ENCODE data around the gene LAMA2. TPM values are rescaled to one million over a fixed set of nuclear protein-coding genes. Genes with fewer than 3 reads are reported as not detected.

LAMA2 gene
- total and polyA plus RNA-seq, 2 of the 8 experiments (the other 6 are each of a cell fraction or from before 2014, with no cell fraction given), result 1.3 to 3.8 TPM

GRCh38 chr6:129022011-129022553, 139.1 kb downstream of the LAMA2 start:
- H2AFZ ChIP-seq (ENCODE audit: low read length), result no peak overlapping the region
- H2BK5ac ChIP-seq (ENCODE audit: low read depth, low read length), result no peak overlapping the region
- CTCF ChIA-PET (ENCODE audit: partially characterized antibody), result no interaction called here
- no peak overlapping the region for H2AK5ac ChIP-seq (ENCODE audit: low read depth, low read length)
- no peaks in the 10 kb centered on the region for H3K9me3 ChIP-seq (ENCODE audit: insufficient read depth in 2 of 2, low read depth in 1 of 2, low read length in 1 of 2)
- no peak overlapping the region for H4K91ac ChIP-seq (replicated peaks; ENCODE audit: insufficient read length, low read length)
- no peak overlapping the region for H3K56ac ChIP-seq (replicated peaks; ENCODE audit: insufficient read length, low read depth, low read length)
- no peak overlapping the region for H2BK20ac ChIP-seq (ENCODE audit: low read length)
- no peak overlapping the region for H3K27ac ChIP-seq (ENCODE audit: low read depth, low read length)
- H3K14ac ChIP-seq (ENCODE audit: insufficient read length), result no peak overlapping the region
- no peak overlapping the region for H3K4ac ChIP-seq (replicated peaks; ENCODE audit: insufficient read length, low read depth, low read length)
- DNase-seq (ENCODE audit: low read depth in 1 of 2, low spot score in 2 of 2) (no peak), FAIRE-seq (no peak)
- no peak overlapping the region for H3K4me2 ChIP-seq (ENCODE audit: insufficient read depth in 1 of 2, low read depth in 2 of 2, low read length in 2 of 2)
- no peak overlapping the region for H4K8ac ChIP-seq (ENCODE audit: extremely low read depth, insufficient read depth, low read length)
- peaks cover 1% of the 10 kb centered on the region; the same call in 1 of the 2 replicates for H3K23me2 ChIP-seq (ENCODE audit: low read depth, low read length)
- no peaks in the 10 kb centered on the region for H3K27me3 ChIP-seq (replicated peaks in 1 of 4; ENCODE audit: control insufficient read depth in 3 of 4, extremely low read depth in 1 of 4, insufficient read depth in 3 of 4, low read length in 3 of 4)
- H3K9ac ChIP-seq (replicated peaks in 1 of 4; ENCODE audit: extremely low read depth in 1 of 4, low read depth in 3 of 4, low read length in 3 of 4), result no peak overlapping the region
- H4K20me1 ChIP-seq (replicated peaks in 1 of 2; ENCODE audit: control insufficient read depth in 1 of 2, insufficient read depth in 2 of 2, low read length in 2 of 2), result no peaks in the 10 kb centered on the region
- no peak overlapping the region for H2BK15ac ChIP-seq (ENCODE audit: low read length)
- H3K79me2 ChIP-seq (ENCODE audit: control insufficient read depth in 1 of 2, insufficient read depth in 2 of 2, low read length in 2 of 2), result no peaks in the 10 kb centered on the region
- POLR2A ChIA-PET (ENCODE audit: partially characterized antibody), result no interaction called here
- no peak overlapping the region for H2BK12ac ChIP-seq (ENCODE audit: low read depth, low read length)
- no peak overlapping the region for H4K5ac ChIP-seq (ENCODE audit: insufficient read length, low read depth, low read length)
- H2BK120ac ChIP-seq (replicated peaks; ENCODE audit: low read depth, low read length), result no peak overlapping the region
- no peaks in the 10 kb centered on the region for H3K36me3 ChIP-seq (ENCODE audit: control insufficient read depth in 2 of 4, insufficient read depth in 4 of 4, low read length in 3 of 4)
- H3K18ac ChIP-seq (ENCODE audit: extremely low read depth, low read length), result no peak overlapping the region
- H3K79me1 ChIP-seq (ENCODE audit: low read depth, low read length), result no peaks in the 10 kb centered on the region
- TF ChIP-seq E2F6 (IDR thresholded peaks at IDR 0.05) (no peak), GABPA (IDR thresholded peaks at IDR 0.05; ENCODE audit: borderline replicate concordance, insufficient read depth, low read length) (no peak), ZNF274 (IDR thresholded peaks at IDR 0.05; ENCODE audit: borderline replicate concordance, extremely low read depth, low read length) (no peak), SRF (IDR thresholded peaks at IDR 0.05; ENCODE audit: low read depth, low read length) (no peak), ATF3 (IDR thresholded peaks at IDR 0.05; ENCODE audit: insufficient read depth, low read depth, low read length) (no peak), POLR2AphosphoS5 (IDR thresholded peaks at IDR 0.05; ENCODE audit: low read depth, low read length) (no peak)
- H3K4me3 ChIP-seq (ENCODE audit: extremely low read depth in 1 of 4, insufficient read depth in 2 of 4, low read depth in 3 of 4, low read length in 4 of 4), result no peak overlapping the region
- H3K23ac ChIP-seq (ENCODE audit: insufficient read length), result no peak overlapping the region
- H3K4me1 ChIP-seq (replicated peaks in 1 of 4; ENCODE audit: control insufficient read depth in 3 of 4, insufficient read depth in 4 of 4, low read length in 3 of 4), result no peaks in the 10 kb centered on the region
- 89% methylated on average over 6 of the region's 6 CpGs; no CpG with 5 or more reads in 1 of the 2 experiments for WGBS, 2 experiments (ENCODE audit: extremely low coverage in 1 of 2, insufficient coverage in 1 of 2, insufficient read length in 1 of 2, insufficient replicate concordance in 2 of 2, low coverage in 1 of 2, low lambda C conversion rate in 2 of 2, missing lambda C conversion rate in 1 of 2)
